Stimulated activated naive CD4-positive, alpha-beta T cell treated with Interleukin-2 at 50 U/mL for 16 hours (primary cell): ENCODE measurements around the gene MGLL.

ENCODE experiments used
- DNase-seq: peaks from one replicate; lab custom pipeline; 2025; lab: John Stamatoyannopoulos, UW

Gene MGLL

DNA sequence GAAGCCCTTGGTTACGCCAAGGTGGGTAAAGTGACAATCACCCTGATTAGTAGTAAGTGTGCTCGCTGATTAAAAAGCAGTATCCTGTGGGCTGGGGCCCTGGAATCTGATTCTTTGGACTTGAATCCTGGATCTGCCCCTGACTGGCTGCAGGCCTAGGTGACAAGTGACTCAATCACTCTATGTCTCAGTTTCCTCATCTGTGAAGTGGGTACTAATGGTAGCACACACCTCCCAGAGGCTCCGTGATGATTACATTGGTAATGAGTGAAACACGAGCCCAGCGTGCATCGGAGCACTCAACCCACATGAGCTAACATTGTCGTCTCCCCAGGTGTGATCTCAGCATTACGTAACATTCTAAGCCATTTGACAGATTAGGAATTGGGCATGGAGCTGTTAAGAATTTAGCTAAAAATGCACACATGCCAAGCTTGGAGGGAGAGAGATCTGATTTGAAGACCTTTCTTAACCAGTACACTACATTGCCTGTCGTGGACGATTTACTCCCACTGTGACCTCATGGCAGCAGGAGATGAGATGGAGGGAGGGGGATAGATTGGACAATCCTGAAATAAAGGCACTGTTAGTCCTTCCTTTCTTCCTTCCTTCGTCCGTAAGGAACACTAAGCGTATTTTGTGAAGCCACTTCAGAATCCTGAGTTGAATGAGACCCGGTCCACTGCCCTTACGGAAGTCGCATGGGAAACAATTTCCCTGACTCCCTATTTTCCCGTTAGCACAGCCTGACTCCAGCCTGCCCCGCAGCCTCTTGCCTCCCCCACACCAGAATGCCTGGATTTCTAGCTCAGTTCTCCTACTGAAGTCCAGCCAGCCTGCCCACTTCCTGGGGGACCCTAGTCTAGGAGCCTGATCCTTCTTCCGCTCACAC lies 32.1 kb downstream of the MGLL start:
- no peak for DNase-seq

- no peak for DNase-seq
Measured at GRCh38 chr3:127789051-127789450, 33.3 kb downstream of the MGLL start.

DNA sequence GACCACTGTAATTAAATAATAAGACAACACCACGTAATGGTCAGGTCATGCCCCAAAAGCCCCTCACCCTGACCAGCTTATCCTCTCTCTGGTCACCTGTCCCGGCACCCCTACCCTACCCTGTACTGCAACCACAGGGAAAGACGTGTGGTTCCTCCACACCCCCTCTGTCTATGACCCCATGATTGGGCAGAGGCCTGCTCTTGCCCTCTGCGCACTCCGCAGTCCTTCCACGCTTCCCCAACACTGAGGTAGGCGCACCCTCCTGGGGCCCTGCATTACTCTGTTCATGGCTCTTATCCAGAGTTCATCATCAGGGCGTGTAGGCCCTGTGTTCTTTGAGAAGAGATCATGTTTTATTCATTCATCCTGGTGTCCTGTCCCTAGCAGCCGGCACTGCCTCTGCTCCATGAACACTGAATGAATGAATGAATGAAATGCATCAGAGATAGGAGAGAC lies 33.8 kb downstream of the MGLL start:
- DNase-seq: no peak

GRCh38 chr3:127787571-127788365 lies 34.5 kb downstream of the MGLL start:
- DNase-seq: no peak

- no peak for DNase-seq
Measured at GRCh38 chr3:127787071-127787490, 35.2 kb downstream of the MGLL start.

GRCh38 chr3:127786353-127787070 lies 35.8 kb downstream of the MGLL start:
- no peak for DNase-seq

- no peak for DNase-seq
Measured at GRCh38 chr3:127785711-127786265, 36.5 kb downstream of the MGLL start.

DNA sequence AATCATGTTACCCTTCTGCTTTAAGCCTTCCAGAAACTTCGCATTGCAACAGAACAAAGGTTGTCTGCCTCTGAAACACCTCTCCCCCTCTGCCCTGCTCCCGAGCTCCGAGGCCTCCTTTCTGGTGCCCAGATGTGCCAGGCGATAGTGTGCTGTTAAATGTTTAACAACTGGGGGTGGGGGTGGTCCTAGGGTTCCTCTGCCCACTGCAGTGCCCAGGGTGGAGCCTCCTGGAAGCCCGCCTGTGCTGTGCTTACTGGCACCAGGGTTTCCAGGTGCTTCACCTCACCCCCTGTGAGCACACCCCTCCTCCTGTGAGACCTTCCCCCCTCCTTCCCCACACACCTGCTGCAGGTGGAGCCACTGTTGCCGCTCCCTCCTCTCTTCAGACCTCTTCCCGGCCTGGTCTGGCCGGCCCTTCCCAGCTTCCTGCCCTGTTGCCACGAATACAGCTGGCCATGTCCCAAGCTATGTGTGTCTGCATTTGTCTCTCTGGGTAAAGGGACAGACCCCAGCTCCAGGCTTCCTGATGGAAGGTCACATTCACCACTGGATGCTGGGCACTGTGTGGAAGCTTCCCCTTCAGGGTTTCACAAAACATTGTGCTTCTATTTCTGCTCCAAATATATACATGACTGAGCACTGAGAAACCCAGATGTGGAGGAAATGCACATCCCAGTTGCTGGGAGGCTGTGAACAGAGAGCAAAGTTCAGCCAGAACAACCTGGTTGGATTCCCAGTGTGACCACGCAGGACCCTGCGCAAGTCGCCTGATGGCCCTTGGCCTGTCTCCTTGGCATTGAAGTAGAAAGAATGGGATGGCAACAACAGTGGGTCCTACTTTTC lies 37.2 kb downstream of the MGLL start:
- DNase-seq: no peak

DNA sequence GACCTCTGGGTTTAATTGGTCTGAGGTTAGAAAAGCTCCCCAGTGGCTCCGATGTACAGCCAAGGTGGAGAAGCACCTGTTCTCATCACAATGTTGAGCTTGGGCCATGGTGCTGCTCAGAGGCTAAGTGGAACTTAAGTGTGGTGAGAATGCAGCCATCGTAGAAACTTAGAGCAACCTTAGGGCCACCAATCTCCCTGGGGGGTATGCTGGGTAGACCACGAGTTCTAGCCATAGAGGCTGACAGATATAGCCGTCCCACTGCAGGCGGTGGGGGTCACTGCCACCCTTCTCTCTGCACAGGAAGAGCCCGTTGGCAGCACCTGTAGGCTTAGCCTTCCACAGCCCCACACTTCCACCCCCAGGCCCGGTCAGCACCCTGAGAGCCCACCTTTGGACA lies 38.0 kb downstream of the MGLL start:
- no peak for DNase-seq

DNA sequence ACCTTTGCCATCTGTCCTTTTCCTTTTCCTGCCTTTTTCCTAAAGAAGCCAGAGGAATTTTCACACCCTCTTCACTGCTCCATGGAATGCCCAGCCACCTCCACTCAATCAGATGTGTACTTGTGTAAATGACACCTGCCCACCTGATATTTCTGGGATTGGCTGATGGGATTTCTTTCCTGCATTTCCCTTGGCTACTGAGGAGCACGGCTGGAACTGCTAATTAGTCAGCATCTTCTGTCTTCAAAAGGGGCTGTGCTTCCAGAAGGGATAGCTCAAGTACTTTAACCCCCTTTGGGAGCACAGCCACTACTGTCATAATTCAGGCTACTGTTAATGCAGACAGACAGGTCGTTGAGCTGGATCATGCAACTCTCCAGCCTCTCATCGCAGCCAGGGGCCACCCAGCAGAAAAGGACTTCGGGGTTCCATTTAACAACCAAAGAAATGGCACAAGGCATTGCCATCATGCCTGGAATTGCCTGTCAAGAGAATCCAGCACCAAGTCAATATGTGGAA lies 38.6 kb downstream of the MGLL start:
- DNase-seq: no peak

GRCh38 chr3:127783166-127783565 lies 39.1 kb downstream of the MGLL start:
- DNase-seq: no peak

DNA sequence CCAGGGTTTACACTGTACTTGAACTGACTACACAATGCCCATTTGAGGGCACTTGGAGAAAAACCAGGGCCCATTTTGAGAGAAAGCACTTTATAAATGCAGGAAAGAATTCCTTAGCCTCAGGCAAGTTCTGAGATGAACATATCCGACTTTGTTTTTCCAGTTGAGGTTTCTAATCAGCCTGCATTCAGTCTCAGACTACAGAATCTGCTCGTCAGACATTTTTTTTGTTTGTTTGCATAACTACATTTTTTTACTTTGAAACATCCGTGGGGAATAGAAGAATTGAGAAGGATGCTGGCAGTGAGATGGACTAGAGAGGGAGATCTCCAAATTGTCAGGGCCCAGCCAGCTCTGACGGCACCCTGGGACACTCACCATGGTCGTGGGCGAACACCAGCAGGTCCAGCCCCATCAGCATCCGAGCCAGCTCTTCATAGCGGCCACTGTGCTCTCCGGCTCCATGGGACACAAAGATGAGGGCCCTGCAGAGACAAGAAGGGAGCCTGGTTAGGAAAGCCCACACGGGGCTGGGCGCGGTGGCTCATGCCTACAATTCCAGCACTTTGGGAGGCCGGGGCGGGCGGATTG lies 40.8 kb downstream of the MGLL start:
- no peak for DNase-seq

DNA sequence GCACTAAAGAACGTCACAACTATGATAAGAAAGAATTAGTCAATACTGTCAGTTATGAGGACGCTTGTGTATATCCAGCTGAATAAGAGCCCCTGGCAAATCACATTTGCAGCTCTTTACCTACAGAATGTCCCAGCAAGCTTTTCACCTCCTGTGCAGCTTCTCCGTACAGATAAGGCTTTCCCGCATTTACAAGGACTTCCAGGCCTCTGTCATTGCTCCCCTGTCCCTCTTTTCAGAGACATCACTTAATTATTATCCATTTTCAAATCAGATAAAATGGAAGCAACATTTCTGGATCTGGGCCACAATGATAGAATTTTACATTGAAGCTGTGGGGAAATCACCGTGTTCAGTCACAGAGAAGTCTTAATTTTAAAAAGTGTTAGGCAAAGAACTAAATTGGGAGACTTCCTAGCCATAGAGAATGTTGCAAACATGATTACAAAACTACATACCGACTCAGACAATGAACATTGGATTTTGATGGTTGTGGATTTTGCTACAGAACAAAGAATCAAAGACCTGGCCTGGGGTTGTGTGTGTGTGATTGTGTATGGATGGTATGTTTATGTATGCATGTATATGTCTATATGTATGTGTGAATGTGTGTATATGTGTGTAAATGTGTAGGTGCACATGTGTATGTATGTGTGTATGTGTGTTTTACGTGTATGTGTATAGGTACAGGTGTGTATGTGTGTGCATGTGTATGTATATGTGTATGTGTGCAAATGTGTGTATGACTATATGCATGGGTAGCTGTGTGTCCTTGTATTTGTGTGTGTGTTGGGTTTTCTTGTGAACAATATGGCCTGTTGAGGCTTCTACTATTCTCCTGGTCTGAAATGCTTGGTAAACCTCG lies 41.5 kb downstream of the MGLL start:
- DNase-seq: no peak

GRCh38 chr3:127779747-127780146 lies 42.6 kb downstream of the MGLL start:
- DNase-seq: no peak

- DNase-seq: no peak
Measured at GRCh38 chr3:127777921-127778656, 44.2 kb downstream of the MGLL start.

DNA sequence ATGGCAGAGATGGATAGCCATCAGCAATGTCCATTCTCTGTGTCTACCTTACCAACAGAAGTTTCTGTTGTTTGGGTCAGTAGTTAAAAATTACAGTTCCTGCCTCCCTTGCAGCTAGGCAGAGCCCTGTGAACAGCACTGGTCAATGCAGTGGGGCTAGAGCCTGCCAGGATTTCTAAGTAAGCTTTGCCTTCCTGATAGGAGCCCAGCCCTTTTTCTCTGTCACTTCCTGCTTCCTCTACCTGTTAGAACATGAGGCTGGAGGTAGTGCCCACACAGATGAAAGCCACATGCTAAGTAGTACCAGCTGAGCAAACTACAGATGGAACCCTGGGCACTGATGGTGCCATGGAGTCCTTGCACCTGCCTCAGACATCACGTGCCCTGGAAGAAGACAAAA lies 45.0 kb downstream of the MGLL start:
- DNase-seq: no peak

DNA sequence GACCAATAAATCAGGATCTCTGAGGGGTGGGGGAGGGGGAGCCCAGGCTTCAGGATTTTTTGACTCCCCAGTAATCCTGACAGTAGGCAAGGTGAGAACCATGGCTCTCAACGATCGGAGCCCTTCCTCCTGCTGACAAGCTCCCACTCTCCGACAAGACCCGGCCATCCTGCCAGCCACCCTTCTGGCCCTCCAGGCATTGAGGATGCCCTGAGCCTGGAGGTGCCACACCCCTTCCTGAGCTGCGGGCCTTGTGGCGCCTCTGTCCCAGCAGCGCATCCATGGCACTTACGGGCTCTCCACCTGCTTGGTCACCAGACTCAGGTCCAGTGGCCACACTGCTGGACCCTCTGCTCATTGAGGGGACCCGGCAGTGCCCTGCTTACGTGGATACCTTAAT lies 46.0 kb downstream of the MGLL start:
- DNase-seq: no peak

DNA sequence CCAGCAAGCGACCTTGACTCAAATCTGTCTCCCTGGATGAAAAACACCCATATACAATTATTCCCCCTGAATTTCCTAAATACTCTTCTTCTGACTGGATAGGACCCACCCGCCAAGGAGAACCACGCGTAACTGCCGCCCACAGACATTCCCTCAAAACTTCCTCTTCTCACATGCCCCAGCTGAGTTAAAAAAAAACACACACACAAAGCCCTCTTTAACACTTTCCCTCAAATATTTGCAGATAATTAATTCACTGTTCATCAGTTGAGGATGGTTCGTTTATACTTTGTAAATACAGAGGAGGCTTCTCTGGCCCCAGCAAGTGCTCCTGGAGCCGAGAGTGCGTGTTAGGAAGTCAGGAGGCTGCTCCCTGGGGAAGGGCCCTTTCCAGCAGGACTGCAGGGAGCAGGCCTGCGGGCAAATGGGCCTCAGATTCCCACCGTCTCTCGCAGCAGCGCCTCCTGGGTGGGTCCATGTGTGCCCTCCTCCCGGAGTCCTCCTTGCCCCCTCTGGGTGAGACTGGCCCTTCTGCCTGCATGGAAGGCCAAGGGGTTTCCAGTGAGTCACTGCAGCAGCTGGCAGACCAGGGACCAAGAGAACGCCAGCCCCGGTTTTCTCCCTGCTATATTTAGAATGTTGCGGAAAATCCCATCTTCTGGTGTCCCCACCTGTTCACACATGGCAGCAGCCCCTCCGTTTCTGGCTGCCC lies 46.8 kb downstream of the MGLL start:
- DNase-seq: no peak
